Astrocyte of the cerebellum (primary cell): ENCODE results near the gene PDE4B.
"Not testable (repeated sequence)": the region's sequence is repeated elsewhere in the genome, so short reads cannot be mapped to it uniquely, and the experiment has no call there.

ENCODE experiments used
- DNase-seq: peaks from one replicate; pipeline ENCODE4 v3.0.0-alpha.2; 2011; ENCODE audit warnings: low read depth
- H3K4me3 ChIP-seq: 2 replicates; pipeline ENCODE4 v1.5.1; 2011; ENCODE audit warnings: mild to moderate bottlenecking, low read depth, low read length, moderate library complexity
- CTCF ChIP-seq: IDR thresholded peaks from 2 replicates; pipeline ENCODE4 v1.5.1; 2012; ENCODE audit warnings: low read length, low read depth, moderate library complexity, mild to moderate bottlenecking; ENCODE audit errors: missing control alignments
- in situ Hi-C: cut with HindIII; loops from 2 replicates; pipeline ENCODE4 v1.10.0; 2017; ENCODE audit warnings: low sequenced_read_pairs

Gene PDE4B

GRCh38 chr1:66000033-66000637 is 207.4 kb downstream of the PDE4B start:
- no peak for TF ChIP-seq CTCF
- DNase-seq, result no peak
- in situ Hi-C loops, result no loop called here
- no peak overlapping the region for H3K4me3 ChIP-seq

GRCh38 chr1:66003690-66004089 is 211.0 kb downstream of the PDE4B start:
- TF ChIP-seq CTCF, result no peak
- DNase-seq, result no peak
- in situ Hi-C loops, result no loop called here
- H3K4me3 ChIP-seq, result no peak overlapping the region

GRCh38 chr1:66006534-66006933 is 213.8 kb downstream of the PDE4B start:
- DNase-seq, H3K4me3 ChIP-seq, in situ Hi-C loops: not testable (repeated sequence)

- in situ Hi-C loops, result no loop called here
- no peak for DNase-seq
- no peak overlapping the region for H3K4me3 ChIP-seq
- no peak for TF ChIP-seq CTCF
Observed at GRCh38 chr1:66012106-66012784, 219.6 kb downstream of the PDE4B start.

- no peak overlapping the region for H3K4me3 ChIP-seq
- TF ChIP-seq CTCF, result no peak
- no peak for DNase-seq
- in situ Hi-C loops, result no loop called here
Observed at GRCh38 chr1:66013371-66013770, 220.7 kb downstream of the PDE4B start.

GRCh38 chr1:66022904-66023620 is 230.4 kb downstream of the PDE4B start:
- no peak for TF ChIP-seq CTCF
- H3K4me3 ChIP-seq, result no peak overlapping the region
- DNase-seq, result peak; percentile 16
- in situ Hi-C loops, result no loop called here

- no peak for TF ChIP-seq CTCF
- no peak for DNase-seq
- in situ Hi-C loops, result no loop called here
- no peak overlapping the region for H3K4me3 ChIP-seq
Observed at GRCh38 chr1:66025188-66025587, 232.5 kb downstream of the PDE4B start.
